ENCODE results near the gene CIPC.

The CIPC gene

GRCh38 chr14:77064521-77065178 lies 33.4 kb upstream of the CIPC start:
- DNase-seq (ENCODE audit: insufficient read length, low spot score) (no peak), FAIRE-seq (no peak)
- TF ChIP-seq CTCF (IDR thresholded peaks at IDR 0.05; ENCODE audit: insufficient read depth, missing control alignments): no peak

GRCh38 chr14:77065851-77066577 lies 32.0 kb upstream of the CIPC start:
- FAIRE-seq (no peak), DNase-seq (ENCODE audit: insufficient read length, low spot score) (no peak)
- no peak for TF ChIP-seq CTCF (IDR thresholded peaks at IDR 0.05; ENCODE audit: insufficient read depth, missing control alignments)

- FAIRE-seq: no peak
- no peak for DNase-seq (ENCODE audit: insufficient read length, low spot score)
- no peak for TF ChIP-seq CTCF (IDR thresholded peaks at IDR 0.05; ENCODE audit: insufficient read depth, missing control alignments)
Observed at GRCh38 chr14:77066578-77067172, 31.4 kb upstream of the CIPC start.

GRCh38 chr14:77067632-77068516 lies 30.2 kb upstream of the CIPC start:
- TF ChIP-seq CTCF (IDR thresholded peaks at IDR 0.05; ENCODE audit: insufficient read depth, missing control alignments): peak; percentile 89
- DNase-seq (ENCODE audit: insufficient read length, low spot score): peak; percentile 79
- no peak for FAIRE-seq

GRCh38 chr14:77068517-77069200 lies 29.4 kb upstream of the CIPC start:
- FAIRE-seq: no peak
- TF ChIP-seq CTCF (IDR thresholded peaks at IDR 0.05; ENCODE audit: insufficient read depth, missing control alignments): no peak

GRCh38 chr14:77069551-77069950 lies 28.5 kb upstream of the CIPC start:
- FAIRE-seq (no peak), DNase-seq (ENCODE audit: insufficient read length, low spot score) (no peak)
- no peak for TF ChIP-seq CTCF (IDR thresholded peaks at IDR 0.05; ENCODE audit: insufficient read depth, missing control alignments)

More at GRCh38 chr14:77068517-77069200, 29.4 kb upstream of the CIPC start:
- DNase-seq (ENCODE audit: insufficient read length, low spot score): no peak
